ENCODE data around the gene LATS2. TPM values are rescaled to one million over a fixed set of nuclear protein-coding genes. Genes with fewer than 3 reads are reported as not detected.

LATS2 gene
- total RNA-seq, 1 donor from 2014 or later: 30.1 TPM

DNA sequence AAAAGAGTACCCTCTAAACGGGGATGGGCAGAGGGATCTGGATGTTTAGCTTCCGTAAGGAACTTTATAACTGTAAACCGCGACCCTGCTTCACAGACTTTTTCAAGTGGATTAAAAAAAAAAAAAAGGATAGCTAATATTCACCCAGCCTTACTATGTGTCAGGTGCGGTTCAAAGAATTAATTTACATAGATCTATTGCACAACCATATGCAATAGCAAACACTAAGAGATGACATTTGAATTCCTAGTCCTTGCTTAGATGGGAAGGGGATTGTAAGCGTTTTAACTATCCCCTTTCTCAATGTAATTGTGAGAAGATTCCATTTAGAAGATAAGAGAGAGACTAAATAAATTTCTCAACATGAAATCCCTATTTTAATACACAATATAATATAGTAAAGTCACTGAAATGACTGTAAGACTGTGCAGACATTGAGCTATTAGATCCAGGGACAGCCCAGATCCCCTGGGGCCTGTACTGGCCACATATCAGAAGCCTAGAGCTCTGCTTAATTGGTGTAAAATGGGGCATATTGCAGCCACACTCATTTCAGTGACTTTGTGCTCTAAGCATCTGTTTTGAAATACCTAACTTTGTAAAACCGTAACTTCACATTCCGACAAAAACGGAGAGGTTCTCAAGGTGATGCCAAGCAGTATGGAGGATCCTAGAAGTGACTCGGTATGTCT lies 13.6 kb downstream of the LATS2 start:
- no peak for DNase-seq (ENCODE audit: low spot score)

DNA sequence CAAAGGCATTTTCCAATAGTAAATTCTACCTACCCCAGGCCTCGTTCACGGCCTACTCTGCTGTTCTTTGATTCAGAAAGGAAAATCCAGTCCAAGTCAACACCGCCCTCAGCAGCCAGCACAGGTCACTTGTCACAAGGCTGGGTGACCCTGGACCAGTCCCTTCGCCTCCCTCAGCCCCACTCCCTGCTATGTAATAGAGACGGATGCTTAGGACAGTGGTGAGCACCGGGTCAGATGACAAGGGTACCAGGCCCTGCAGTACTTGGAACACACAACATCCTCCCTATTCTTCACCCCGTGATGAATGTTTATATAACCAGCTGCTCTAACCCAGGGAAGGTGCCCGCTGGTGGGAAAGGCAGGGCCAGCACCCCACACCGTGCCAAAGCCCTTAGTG lies 14.3 kb downstream of the LATS2 start:
- no peak for DNase-seq (ENCODE audit: low spot score)

- no peak for DNase-seq (ENCODE audit: low spot score)
Observed at GRCh38 chr13:21046203-21046602, 15.2 kb downstream of the LATS2 start.

- DNase-seq (ENCODE audit: low spot score): no peak
Observed at GRCh38 chr13:21045100-21045499, 16.3 kb downstream of the LATS2 start.

DNA sequence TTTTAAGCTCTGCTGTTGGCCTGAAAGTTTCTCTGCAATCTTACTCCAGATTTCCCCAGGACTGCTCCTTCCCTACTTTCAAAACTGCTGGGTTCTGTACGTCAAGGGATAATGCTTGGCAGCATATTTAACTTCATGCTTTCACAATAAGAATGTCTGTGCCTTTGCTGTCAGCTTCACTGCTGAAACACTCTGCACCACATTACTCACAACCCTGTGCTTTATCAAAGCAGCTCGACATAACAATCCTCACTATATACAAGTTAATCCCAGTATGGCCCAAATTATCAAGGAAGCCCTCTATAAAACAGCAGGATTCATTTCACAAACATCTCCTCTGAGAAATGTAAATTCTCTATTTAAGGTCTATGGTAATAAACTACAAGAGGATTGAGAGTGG lies 17.5 kb downstream of the LATS2 start:
- no peak for DNase-seq (ENCODE audit: low spot score)

- DNase-seq (ENCODE audit: low spot score): no peak
Observed at GRCh38 chr13:21040120-21040826, 21.1 kb downstream of the LATS2 start.

DNA sequence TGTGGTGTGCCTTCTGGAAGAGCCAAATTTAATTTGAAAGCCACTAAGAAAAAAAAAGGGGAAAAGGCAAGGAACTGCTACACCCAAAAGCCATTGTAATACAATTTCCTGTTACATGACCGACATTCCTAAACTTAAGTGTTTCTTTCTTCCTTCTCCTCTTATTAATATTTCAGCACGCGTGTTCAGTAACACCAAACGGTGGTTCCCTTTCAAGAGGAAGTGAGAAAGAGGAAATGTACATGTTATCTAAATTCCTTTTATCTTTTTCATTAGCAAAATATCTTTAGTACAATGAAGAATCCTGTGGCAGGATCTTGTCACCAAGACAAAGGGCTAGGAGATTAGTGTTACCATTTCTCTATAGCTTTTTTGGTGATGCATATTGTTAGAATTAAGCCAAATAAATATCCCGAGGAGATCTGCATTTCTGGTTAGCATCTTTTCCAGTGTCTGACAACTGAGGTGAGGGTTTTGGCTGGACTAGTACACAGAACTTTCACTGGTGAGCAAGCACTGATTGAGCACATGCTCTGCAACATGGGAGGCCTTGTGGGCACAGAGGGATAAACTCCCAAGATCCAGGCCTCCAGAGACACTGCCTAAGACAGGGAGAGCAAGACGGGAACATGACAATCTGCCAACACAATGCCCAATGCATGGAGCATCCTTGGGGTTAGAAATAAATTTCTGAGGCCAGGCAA lies 22.1 kb downstream of the LATS2 start:
- DNase-seq (ENCODE audit: low spot score): no peak

DNA sequence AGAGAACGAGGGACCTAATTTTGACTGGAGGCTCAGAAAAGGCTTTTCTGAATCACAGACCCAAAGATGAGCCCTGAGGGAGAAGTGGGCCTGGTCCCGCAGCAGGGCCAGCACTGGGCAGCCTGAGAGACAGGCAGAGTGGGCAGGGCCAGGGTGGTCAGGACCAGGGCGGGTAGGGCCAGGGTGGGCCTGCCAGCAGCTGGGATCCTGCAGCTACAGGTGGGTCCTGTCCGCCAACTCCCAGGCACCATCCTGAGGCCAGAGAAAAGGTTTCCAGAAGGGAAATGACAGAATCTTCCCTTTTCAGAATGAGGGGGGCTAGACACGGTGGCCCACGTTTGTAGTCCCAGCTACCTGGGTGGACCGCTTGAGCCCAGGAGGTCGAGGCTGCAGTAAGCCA lies 23.7 kb downstream of the LATS2 start:
- DNase-seq (ENCODE audit: low spot score): no peak

DNA sequence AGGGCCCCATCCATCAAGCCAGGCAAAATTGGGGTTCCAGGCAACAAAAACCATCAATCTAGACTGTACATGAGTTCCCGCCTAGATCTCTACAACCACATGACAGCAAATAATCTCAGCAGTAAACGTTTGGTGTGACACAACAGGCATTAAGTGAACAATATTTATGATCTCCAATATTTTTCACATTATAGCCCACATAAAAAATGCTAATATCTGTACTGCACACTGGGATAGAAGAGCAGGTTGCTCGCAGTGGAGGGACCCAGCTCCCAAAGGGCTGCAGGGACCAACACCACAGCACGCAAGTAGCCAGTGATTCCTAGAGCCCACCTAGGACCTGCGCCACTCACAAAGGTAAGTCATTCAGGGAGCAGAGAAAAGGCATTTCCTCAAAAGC lies 25.9 kb downstream of the LATS2 start:
- DNase-seq (ENCODE audit: low spot score): no peak

DNA sequence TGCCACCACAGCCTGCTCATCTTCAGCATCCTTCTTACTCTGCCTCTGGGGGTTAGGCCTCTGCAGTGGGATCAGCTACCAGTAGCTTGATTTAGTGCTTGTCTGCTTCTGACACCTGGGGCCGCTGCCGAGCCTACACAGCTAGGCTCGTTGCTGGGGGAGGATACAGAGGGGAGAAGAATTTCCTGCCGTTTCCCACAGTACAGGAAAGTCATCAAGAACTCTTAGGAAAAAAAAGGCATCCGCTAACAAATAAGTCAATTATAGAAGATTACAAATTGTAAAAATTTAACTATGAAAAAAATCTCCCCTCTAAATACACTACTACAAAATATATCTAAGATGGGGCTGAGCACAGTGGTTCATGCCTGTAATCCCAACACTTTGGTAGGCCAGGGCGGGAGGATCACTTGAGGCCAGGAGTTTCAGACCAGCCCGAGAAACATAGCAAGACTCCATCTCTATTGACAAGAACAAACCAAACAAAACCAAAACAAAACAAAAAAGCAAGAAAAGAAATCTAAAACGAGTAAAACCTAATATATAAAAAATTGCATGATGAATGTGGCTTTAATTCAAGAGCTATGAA lies 26.7 kb downstream of the LATS2 start:
- DNase-seq (ENCODE audit: low spot score): no peak

- DNase-seq (ENCODE audit: low spot score): no peak
Observed at GRCh38 chr13:21033856-21034602, 27.4 kb downstream of the LATS2 start.

DNA sequence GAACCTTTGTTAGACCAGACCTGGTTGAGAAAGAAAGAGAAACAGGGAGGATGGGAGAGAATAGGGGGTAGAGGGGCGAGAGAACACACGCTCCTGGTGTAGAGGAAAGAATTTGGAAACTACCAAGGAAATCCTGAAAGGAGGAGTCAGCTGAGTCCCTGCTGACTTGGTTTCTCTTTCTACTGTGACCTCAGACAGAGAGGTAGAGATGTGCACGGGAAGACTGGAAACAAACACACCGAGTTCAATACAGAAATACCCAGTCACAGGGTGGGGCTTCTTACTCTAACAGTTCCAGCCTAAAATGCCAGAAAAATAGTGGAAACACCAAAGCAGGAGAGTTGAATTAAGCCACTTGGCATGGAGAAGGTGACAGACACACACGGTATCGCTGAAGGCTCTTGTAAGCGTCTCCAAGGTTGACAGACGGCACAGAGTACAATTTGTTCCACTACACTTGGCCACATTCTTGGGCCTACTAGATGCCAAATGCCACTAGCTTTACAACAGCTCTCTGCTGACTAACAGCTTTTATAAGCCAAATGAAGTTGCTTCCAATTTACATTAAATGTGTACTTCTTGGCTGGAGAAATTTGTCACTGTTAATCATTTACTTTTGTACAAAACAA lies 28.1 kb downstream of the LATS2 start:
- no peak for DNase-seq (ENCODE audit: low spot score)

GRCh38 chr13:21032656-21033055 lies 28.7 kb downstream of the LATS2 start:
- DNase-seq (ENCODE audit: low spot score): no peak

GRCh38 chr13:21031594-21032275 lies 29.7 kb downstream of the LATS2 start:
- DNase-seq (ENCODE audit: low spot score): no peak

DNA sequence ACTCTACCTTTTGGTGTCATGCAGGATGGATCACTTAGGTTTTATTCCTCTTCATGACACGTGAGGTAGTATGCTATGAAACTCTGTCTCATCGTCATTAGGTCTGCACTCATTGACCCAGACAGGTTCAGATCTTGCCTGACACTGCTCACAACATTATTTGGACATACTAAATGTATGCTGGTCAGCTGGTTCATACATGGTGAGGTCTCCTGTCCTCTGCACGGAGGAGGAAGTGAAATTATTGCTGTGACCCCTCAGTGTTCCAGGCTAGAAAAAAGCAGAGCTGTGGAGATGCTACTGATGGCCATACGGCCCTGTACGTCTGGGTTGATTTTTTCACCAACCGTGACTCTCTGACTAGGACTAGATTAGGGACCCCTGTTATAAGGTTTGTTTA lies 35.8 kb downstream of the LATS2 start:
- no peak for DNase-seq (ENCODE audit: low spot score)

DNA sequence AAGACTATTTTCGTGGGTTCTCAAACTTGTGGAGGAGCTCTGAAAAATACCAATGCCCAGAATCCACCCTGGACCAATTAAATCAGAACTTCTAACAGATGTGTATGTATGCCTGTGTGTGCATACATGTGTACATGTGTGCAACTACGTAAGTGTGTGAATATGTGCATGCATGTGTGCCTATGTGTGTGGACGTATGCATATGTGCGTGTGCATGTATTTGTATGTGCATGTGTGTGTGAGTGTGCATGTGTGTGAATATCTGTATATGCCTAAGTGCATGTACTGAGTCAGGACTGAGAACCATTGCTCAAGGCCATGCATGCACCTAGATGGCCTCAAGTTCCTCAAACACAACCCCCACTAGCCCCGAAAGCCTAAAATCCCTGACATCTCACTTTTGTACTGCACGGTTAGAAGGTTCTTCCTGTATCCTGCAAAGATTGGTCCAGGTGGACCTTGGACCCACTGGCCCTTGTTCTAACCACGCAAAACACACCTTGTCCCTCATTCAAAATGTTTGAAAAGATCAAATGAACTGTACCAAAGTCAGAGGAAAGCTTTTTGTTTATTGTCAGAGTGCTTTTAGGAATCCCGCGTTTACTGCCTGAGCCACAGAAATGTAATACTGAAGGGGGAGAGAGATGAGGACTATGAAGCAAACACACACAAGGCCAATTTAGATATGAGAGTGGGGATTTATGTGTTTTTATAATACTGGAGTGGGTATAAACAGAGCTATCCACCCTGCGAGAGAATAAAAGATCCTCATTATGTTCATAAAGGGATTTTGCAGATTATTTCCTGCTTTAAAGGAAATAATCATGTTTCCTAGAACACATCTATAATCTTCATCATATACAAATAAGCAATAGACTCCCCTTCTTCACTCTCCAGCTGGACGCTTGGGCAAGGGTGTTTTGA lies 39.1 kb downstream of the LATS2 start:
- no peak for DNase-seq (ENCODE audit: low spot score)

DNA sequence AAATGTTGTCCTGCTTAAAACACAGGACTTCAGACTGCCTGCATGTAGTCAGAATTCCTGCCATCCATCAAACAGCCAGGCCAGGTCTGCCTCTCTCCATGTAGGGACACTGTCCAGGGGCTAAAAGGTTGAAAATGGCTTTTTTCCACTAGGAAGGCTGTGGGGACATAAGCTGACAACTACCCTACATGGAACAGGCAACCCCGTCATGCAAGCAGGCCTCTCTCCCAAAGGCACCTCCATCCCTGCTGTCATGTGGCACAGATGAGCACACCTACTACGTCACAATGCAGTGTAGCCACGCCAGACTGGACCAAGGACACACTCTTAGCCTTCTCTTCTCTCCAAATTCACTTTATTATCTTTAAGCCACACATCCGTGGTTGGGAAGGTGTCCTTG lies 40.8 kb downstream of the LATS2 start:
- DNase-seq (ENCODE audit: low spot score): no peak

GRCh38 chr13:21020176-21020575 lies 41.2 kb downstream of the LATS2 start:
- DNase-seq (ENCODE audit: low spot score): no peak

DNA sequence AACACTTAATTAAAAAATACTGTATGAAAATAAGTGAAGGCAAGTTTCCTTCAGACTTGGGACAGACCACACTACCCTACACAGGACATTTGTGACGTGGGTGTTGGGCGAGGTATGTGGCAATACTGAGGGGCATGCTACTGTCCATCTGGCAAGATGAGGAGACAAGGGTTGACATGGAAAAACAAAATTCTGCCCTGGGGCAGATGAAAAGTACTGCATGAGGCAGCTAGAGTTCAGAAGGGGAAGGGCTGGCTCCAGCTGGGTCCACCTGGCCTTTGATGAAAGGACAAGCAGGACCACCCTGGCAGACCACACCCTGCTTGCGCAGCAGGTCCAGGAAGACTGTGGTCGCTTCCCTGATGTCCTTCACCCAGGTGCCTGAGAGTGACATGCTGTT lies 43.2 kb downstream of the LATS2 start:
- no peak for DNase-seq (ENCODE audit: low spot score)

DNA sequence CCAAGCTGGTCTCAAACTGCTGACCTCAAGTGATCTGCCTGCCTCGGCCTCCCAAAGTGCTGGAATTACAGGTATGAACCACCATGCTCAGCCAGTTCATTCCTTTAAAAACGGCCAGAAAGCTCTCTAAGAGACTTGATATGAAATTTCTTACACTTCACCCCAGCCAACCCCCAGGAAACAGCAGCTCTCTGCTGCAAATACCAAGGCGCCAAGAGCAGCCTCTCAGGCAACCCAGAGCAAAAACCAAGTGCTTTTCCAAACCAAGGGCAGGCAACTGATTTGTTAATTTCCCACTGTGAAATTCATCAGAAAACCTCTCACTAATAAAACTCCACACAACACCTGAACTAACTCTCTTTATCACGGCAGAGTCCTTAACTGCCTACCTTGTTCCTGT lies 44.9 kb downstream of the LATS2 start:
- no peak for DNase-seq (ENCODE audit: low spot score)
